Measurements from ENCODE around the gene ZMIZ1. TPM values are rescaled to one million over a fixed set of nuclear protein-coding genes. Genes with fewer than 3 reads are reported as not detected.

The ZMIZ1 gene
- total RNA-seq, 1 experiment from 2014 or later, result 20.4 TPM

DNA sequence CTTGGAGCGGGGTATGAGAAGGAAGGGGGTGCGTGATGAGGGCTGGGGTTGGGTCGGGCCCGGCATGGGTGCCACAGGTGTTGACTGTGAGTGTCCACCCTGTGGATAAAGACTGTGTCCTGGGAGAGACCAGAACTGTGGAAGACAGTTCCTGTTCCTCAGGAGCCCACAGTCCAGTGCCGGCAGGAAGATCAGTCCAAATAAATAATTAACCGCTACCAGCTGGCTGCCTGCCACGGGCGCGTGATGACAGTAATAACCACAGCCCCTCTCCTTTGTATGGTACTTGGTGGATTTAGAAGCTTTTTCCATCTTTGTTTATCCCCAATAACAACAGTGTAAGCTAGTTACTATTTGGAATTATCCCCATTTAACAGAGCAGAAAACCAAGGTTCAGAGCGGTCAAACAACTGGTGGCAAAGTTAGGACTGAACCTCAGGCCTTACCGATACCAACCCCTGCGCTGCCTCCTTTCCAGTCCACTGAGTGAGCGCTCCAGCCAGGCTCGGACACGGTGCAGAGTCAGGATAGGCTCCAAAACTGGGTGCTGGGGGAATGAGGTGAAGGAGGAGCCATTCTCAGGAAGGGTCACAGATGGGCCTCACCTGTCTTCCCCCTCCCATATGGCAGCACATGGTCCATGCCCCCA, 5.1 kb downstream of the ZMIZ1 start:
- no peak for DNase-seq
- H3K27me3 ChIP-seq (ENCODE audit: control insufficient read depth, insufficient read depth, low read length), result no peaks in the 10 kb centered on the region; the same call in 1 of the 2 replicates

DNA sequence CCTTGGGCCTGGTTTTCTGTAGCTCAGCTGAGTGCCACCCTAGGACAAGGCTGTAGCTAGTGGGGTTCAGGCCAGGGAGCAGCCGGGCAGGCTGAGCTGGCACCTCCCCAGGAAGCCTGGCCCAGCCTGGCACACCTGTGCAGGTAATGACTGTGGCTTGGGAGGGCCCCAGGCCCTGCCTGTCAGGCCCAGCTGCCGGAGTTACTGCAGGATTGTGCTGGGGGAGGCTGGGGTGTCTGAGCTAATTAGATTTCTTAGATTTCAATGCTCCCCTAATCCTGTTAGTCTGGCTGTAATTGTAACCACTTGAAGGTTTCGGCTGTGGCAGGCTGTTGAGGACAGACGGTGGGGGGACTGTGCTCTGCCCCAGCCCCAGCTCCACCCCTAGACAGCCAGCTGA, 6.0 kb downstream of the ZMIZ1 start:
- no peak for DNase-seq

More for the DNA sequence above, 5.1 kb downstream of the ZMIZ1 start:
- Histone ChIP-seq H3K36me3 (replicated peaks; ENCODE audit: control insufficient read depth, insufficient read depth, low read length) (no peaks in the 10 kb centered on the region), H3K4me3 (ENCODE audit: insufficient read depth, low read depth, low read length) (no peak overlapping the region)

DNA sequence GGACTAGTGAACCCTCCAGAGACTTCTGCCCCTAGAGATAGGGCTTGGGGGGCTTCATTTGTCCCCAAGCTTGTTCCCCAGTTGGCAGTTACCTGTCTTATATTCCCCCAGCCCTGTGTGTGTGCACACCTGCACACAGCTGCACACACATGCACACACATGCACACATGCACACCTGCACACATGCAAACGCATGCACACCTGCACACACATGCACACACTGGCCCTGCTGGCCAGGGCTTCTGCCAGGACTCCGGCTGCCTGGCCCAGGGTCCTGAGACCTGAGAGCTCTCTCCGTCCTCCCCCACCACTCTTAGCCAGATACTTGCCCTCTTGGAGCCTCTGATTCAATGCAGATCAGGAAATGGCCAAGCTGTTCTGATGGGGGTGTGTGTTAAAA, 6.7 kb downstream of the ZMIZ1 start:
- H3K27me3 ChIP-seq (ENCODE audit: control insufficient read depth, insufficient read depth, low read length), result no peaks in the 10 kb centered on the region; the same call in 1 of the 2 replicates
- no peak for DNase-seq

More for the DNA sequence above, 6.0 kb downstream of the ZMIZ1 start:
- Histone ChIP-seq H3K4me3 (ENCODE audit: insufficient read depth, low read depth, low read length) (no peak overlapping the region), H3K36me3 (replicated peaks; ENCODE audit: control insufficient read depth, insufficient read depth, low read length) (no peaks in the 10 kb centered on the region), H3K27me3 (ENCODE audit: control insufficient read depth, insufficient read depth, low read length) (no peaks in the 10 kb centered on the region; the same call in 1 of the 2 replicates)

DNA sequence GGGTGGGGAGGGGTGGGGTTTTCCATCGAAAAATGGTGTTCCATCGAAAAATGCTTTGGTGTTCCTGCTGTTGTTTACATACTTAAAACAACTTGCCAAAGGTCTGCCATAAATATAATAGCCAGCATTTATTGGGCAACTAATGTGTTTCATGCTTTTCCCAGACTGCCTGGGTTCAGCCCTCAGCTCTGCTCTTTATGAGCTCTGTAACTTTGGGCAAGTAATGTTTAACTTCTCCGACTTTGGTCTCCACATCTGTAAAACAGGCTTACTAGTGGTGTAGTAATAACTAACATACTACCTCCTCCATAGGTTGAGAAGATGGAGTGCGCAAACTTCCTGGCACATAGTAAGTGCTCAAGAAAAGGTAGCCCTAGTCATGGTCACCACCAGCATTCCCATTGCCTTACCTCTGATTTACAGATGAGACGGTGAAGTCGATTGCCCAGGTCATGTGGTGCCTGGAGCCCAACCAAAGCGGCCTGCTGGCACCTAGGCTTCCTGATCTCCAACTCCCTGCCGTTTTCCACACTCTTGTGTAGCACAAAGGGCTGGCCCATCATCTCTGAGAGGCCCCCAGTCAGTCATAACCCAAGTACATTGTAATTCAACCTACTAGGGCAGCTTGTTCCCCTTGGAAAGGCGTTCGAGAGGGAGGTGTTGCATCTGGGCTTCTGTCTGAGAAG, 8.9 kb downstream of the ZMIZ1 start:
- H3K4me3 ChIP-seq (ENCODE audit: insufficient read depth, low read depth, low read length), result no peak overlapping the region
- no peaks in the 10 kb centered on the region for H3K27me3 ChIP-seq (ENCODE audit: control insufficient read depth, insufficient read depth, low read length)
- no peak for DNase-seq
- H3K36me3 ChIP-seq (replicated peaks; ENCODE audit: control insufficient read depth, insufficient read depth, low read length), result no peaks in the 10 kb centered on the region

More for the DNA sequence above, 6.7 kb downstream of the ZMIZ1 start:
- Histone ChIP-seq H3K36me3 (replicated peaks; ENCODE audit: control insufficient read depth, insufficient read depth, low read length) (no peaks in the 10 kb centered on the region), H3K4me3 (ENCODE audit: insufficient read depth, low read depth, low read length) (no peak overlapping the region)

DNA sequence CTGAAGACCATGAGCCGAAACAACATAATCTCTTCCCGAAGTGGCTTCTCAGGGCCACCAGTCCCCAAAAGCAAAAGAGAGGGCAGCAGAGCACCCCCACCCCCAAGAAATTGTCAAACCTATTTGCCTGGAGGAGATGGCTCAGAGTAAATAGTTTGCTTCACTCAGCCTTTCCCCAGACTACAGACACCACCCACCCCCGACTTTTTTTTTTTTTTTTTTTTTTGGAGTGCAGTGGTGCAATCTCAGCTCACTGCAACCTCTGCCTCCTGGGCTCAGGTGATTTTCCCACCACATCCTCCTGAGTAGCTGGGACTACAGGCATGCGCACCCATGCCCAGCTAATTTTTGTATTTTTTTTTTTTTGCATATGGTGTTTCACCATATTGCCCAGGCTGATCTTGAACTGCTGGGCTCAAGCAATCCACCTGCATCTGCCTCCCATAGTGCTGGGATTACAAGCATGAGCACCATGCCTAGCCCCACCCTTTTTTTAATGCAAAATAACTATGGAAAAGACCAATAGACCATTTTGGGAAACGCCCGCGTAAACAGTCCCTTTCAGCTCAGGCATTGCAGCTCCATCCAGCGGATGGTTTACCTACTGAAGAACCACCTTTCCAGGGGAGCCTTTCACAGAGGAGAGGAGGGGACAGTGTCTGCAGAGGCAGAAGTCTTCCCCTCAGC, 9.7 kb downstream of the ZMIZ1 start:
- Histone ChIP-seq H3K27me3 (ENCODE audit: control insufficient read depth, insufficient read depth, low read length) (no peaks in the 10 kb centered on the region), H3K4me3 (ENCODE audit: insufficient read depth, low read depth, low read length) (no peak overlapping the region), H3K36me3 (replicated peaks; ENCODE audit: control insufficient read depth, insufficient read depth, low read length) (no peaks in the 10 kb centered on the region)
- no peak for DNase-seq

DNA sequence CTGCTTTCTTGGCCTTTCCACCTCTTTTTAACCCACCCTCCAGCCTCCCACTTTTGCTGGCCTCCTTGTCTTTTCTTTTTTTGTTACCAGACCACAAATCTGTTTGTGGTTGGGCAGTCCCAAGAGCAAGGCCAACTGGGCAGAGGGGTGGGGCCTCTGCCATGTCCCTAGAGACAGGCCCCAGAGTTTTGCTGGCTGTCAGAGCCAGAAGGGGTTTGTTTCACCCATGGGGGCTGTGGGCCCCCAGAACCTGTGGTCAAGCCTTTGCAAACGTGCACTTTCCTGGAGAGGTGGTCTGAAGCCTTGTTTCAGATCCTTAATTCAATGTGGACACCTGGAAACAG, 10.3 kb downstream of the ZMIZ1 start:
- no peak for DNase-seq
- no peak overlapping the region for H3K4me3 ChIP-seq (ENCODE audit: insufficient read depth, low read depth, low read length)
- H3K27me3 ChIP-seq (ENCODE audit: control insufficient read depth, insufficient read depth, low read length), result no peaks in the 10 kb centered on the region
- no peaks in the 10 kb centered on the region for H3K36me3 ChIP-seq (replicated peaks; ENCODE audit: control insufficient read depth, insufficient read depth, low read length)

DNA sequence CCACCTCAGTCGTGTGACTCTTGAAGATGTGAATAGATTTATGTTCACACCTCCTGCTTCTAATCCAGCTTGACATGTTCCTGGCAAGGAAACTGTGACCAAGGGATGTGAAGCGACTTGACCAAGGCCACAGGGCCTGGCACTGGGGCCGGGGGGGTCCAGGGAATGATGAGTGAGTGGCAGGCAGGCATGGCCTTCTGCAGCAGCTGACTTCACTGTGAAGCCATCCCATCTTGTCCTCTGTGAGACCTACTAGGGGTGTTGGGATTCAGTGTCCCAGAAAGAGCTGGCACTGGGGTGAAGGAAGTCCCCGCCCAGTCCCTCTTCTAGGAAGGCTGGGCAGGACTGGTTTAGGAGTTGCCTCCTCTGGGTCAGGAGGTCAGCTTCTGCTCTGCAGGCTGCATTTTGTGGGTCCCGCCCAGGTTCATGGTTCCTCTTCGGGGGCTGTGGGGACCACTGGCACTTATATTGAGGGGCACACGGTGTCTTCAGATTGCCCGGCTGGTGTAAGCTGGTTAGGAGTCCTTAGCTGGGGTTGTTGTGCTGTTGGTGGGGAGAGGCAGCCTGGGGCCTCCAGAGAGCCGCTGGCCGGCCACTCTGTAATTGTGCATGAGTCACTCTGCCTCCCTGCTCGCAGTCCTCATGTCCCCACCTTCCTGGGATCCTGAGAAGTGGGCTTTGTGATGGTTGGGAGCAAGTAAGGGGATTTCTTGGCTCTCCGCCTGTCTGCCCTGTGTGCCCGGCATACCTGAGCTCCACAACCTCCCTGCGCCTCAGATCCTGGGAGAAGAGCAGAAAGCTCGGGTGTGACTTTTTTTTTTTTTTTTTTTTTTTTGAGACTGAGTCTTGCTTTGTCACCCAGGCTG, 11.0 kb downstream of the ZMIZ1 start:
- Histone ChIP-seq H3K27me3 (ENCODE audit: control insufficient read depth, insufficient read depth, low read length) (no peaks in the 10 kb centered on the region), H3K4me3 (ENCODE audit: insufficient read depth, low read depth, low read length) (no peak overlapping the region), H3K36me3 (replicated peaks; ENCODE audit: control insufficient read depth, insufficient read depth, low read length) (no peaks in the 10 kb centered on the region)
- no peak for DNase-seq

DNA sequence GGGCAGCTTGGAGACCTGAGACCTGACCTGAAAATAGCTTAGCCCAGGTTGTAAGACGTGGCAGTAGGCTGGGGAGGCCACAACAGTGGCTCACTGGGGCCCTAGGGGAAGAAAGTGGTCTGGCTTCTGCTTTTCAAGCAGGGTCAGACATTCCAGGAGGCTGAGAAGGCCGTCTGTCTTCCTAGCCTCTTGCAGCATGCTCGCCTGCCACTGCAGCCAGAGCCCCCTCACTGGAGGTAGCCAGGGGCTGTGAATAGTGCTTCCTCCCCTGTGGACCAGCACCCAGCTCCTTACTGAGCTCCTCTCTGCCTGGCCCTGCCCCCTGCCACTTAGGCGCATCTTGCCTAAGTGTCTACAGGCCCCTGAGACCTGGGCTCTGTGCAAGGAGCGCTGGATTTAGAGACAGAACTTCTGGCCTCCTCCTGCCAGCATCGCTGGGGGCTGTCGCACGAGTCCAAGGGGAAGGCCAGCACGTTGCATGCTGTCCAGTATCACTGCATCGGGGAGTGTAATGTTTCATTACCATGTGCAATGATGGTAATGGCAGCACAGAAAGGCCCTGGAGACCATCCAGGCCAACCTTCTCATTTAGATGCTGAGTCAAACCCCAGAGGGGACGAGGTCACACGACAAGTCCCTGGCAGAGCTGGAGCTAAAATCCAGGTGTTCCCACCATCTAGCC, 12.7 kb downstream of the ZMIZ1 start:
- DNase-seq, result no peak
- Histone ChIP-seq H3K27me3 (ENCODE audit: control insufficient read depth, insufficient read depth, low read length) (no peaks in the 10 kb centered on the region), H3K4me3 (ENCODE audit: insufficient read depth, low read depth, low read length) (no peak overlapping the region), H3K36me3 (replicated peaks; ENCODE audit: control insufficient read depth, insufficient read depth, low read length) (no peaks in the 10 kb centered on the region)

DNA sequence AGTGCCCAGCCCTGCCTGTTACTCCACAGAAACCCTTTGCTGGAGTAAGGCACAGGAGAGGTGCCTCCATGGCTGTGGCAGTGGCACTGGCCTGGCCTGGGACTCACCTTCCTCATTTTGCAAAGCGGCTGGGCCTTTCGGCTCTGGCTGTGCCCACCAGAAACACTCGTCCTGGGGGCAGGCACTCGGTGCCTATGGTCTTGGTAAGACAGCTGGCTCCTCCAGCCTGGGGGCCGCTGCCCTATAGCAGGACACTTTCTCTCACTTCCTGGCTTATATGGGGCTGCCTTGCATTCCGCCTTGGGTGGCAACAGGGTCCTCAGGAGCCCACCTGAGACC, 13.2 kb downstream of the ZMIZ1 start:
- DNase-seq, result no peak
- Histone ChIP-seq H3K36me3 (replicated peaks; ENCODE audit: control insufficient read depth, insufficient read depth, low read length) (no peaks in the 10 kb centered on the region), H3K4me3 (ENCODE audit: insufficient read depth, low read depth, low read length) (no peak overlapping the region), H3K27me3 (ENCODE audit: control insufficient read depth, insufficient read depth, low read length) (no peaks in the 10 kb centered on the region)

DNA sequence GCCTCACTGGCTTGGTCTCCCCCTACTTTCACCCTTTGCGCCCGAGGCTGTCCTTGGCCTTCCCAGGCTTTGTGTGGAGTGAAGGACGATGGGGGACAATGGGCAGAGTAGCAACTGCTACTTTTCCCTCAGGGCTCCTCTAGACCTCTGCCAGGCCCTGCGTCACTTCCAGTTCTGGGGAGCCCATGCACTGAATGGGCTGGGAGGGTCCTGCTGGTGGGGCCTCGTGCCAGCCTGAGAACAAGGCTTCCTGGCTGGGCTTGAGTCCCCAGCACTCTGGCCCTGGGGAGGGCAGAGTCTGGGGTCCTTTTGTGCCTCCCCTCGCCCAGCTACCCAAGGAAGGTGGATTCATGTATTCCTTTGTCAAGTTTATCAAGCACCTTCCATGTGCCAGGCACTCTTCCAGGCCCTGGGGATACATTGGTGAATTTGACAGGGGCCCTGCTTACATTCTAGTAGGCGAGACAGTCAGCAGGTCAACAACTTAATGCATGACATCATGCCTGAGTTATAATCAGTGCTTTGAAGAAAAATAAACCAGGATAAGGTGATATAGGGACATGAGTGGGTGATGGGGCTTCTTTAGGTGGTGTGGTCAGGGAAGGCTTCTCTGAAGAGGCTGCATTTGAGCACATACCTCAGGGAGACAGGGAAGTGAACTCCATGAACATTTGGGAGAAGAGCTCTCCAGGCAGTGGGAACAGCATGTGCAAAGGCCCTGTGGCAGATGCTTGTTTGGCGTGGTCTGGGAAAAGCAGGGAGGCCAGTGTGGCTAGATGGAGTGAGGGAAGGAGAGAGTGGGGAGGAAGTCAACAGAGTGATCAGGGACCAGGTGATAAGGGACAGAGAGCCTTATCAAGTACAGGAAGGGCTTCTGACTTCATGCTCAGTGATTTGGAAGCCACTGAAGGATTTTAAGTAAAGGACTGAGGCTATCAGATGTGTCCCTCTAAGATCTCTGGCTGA, 14.1 kb downstream of the ZMIZ1 start:
- Histone ChIP-seq H3K27me3 (ENCODE audit: control insufficient read depth, insufficient read depth, low read length) (no peaks in the 10 kb centered on the region), H3K4me3 (ENCODE audit: insufficient read depth, low read depth, low read length) (no peak overlapping the region), H3K36me3 (replicated peaks; ENCODE audit: control insufficient read depth, insufficient read depth, low read length) (no peaks in the 10 kb centered on the region)
- no peak for DNase-seq

DNA sequence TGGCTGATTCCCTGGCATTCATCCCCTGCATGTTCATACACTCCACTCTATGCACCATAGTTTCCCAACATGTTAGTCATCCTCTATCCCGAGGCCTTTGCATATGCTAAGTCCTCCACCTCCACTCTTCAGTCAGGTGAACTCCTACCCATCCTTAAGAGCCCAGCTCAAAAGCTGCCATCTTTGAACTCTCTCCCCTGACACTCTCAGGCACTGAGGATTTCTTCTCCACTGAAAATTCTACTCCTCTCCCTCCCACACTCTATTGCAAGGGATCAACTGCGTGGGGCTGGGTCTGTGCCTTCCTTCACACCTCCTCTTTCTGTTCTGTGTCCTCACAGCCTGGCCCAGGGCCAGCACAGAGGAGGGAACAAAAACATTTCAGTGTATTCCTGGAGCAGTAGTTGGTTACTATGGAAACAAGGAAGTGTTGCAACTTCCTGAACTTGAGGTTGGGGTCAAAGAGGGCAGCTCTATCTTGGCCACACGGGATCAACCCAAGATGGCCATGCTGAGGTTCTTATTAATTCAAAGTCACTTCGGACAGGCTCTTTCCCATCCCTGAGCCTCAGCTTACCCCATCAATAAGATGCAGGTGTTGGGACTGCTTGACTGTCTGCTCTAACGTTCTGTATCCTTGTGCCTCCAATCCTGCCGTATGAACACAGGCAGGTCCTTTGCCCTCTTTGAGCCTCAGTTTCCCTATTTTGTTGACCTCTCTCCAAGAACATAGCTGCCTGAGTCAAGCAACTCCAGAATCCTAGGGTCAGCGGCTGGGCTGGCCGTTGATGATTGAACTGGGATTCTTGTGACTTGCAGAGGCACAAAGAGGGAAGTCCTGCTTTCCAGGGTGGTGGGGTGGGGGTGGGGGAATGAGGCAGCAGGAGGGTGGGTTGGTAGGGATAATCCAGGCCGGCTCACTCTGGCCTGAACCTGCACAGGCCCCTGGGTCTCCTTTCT, 15.5 kb downstream of the ZMIZ1 start:
- Histone ChIP-seq H3K4me3 (ENCODE audit: insufficient read depth, low read depth, low read length) (no peak overlapping the region), H3K27me3 (ENCODE audit: control insufficient read depth, insufficient read depth, low read length) (no peaks in the 10 kb centered on the region), H3K36me3 (replicated peaks; ENCODE audit: control insufficient read depth, insufficient read depth, low read length) (no peaks in the 10 kb centered on the region)
- peak; percentile 79 for DNase-seq

DNA sequence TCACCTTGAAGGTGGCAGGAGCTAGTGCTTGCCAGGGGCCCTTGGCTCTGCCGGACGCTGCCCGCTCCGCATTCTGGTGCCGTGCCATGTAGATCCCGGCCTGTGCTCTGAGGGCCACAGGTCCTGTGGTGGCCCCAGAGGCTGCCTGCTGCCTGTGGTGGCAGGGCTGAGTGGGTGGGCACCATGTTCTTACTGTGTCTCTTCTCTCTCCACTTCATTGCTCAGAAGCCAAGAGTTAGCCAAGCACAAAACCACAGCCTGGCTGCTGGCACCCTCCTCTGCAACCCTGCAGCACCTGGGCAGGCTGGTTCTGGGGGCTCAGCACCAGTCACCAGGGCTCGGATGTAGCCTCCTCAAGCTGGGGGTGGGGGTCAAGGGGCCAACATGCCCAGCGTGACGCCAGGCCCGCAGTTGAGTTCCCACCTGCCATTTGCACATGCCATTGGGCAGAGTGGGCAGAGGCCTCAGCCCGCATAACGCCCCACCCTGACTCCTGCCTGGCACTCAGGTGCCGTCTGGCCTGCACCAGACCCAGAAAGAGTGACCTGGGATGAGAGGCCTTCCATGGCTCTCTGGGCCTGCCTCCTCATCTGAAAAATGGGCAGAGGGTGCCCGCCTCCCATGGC, 16.3 kb downstream of the ZMIZ1 start:
- no peak overlapping the region for H3K4me3 ChIP-seq (ENCODE audit: insufficient read depth, low read depth, low read length)
- no peaks in the 10 kb centered on the region for H3K36me3 ChIP-seq (replicated peaks; ENCODE audit: control insufficient read depth, insufficient read depth, low read length)
- no peak for DNase-seq
- no peaks in the 10 kb centered on the region for H3K27me3 ChIP-seq (ENCODE audit: control insufficient read depth, insufficient read depth, low read length)

Measured in H7 (cell line).